ENCODE measurements around the gene FNBP1L.

DNA sequence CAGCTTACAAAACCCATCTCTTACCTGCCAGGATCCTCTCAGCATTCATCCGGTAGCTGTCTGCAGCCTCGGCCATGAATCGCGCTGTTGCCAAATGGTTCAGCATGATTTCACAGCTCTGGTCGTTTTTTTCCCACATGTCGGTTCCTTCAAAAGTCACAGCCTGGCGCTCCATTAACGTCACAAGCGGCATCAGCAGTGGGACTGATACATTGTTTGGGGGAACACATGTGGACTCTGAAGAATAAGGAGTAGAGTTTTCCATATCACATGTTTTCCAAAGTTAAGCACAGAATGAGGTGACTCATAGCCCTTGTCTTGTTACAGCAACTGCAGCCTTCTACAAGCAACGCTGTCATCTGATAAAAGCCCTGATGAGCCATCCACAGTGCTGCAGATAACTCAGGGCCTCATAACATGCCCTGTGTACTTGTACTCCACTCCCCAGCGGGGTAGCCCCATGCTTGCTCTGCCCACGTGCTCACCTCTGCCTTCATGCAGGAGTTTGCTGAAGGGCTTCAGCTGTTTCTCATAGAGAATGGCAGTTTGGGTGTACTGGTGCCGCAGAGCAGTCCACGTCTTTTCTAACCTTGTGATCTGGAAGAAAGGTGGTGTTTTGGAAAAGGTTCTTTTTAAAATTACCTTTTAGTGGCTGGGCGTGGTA, 119.5 kb downstream of the FNBP1L start:
- TF ChIP-seq, protein P1, sequence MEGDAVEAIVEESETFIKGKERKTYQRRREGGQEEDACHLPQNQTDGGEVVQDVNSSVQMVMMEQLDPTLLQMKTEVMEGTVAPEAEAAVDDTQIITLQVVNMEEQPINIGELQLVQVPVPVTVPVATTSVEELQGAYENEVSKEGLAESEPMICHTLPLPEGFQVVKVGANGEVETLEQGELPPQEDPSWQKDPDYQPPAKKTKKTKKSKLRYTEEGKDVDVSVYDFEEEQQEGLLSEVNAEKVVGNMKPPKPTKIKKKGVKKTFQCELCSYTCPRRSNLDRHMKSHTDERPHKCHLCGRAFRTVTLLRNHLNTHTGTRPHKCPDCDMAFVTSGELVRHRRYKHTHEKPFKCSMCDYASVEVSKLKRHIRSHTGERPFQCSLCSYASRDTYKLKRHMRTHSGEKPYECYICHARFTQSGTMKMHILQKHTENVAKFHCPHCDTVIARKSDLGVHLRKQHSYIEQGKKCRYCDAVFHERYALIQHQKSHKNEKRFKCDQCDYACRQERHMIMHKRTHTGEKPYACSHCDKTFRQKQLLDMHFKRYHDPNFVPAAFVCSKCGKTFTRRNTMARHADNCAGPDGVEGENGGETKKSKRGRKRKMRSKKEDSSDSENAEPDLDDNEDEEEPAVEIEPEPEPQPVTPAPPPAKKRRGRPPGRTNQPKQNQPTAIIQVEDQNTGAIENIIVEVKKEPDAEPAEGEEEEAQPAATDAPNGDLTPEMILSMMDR (IDR thresholded peaks at IDR 0.05) = no peak
- TF ChIP-seq POLR2AphosphoS5 (IDR thresholded peaks at IDR 0.05) = no peak
